HepG2 (cell line): ENCODE measurements around the gene LOX.

Experiments
- CBX2 ChIP-seq, 2 experiments: fragments of 200-600 bp in 1 of 2; sonication (generic); formaldehyde crosslinking in 1 of 2; IDR thresholded peaks; 2 replicates each; pipeline versions ENCODE4 v1.7.0 to v1.8.1; 2018 to 2022; ENCODE audit warnings: low read depth in 2 of 2, low read length in 1 of 2, mild to moderate bottlenecking in 1 of 2, missing genetic modification reagents in 1 of 2
- CHD4 ChIP-seq: fragments of 200-600 bp; sonication (generic); IDR thresholded peaks from 2 replicates; pipeline ENCODE4 v1.7.0; 2017; ENCODE audit warnings: mild to moderate bottlenecking, low read length, borderline replicate concordance
- POLR2AphosphoS5 ChIP-seq: IDR thresholded peaks from 2 replicates; pipeline ENCODE4 v1.6.1; 2012; ENCODE audit warnings: low read depth, low read length
- RAD21 ChIP-seq: fragments of 450-650 bp; formaldehyde crosslinking; IDR thresholded peaks from 2 replicates; pipeline ENCODE4 v1.5.0; 2020; ENCODE audit warnings: mild to moderate bottlenecking
- XRCC5 ChIP-seq: fragments of 200-400 bp; formaldehyde crosslinking; optimal IDR thresholded peaks from 2 replicates; pipeline ENCODE3; 2017; ENCODE audit warnings: mild to moderate bottlenecking, low read length
- ZNF616 ChIP-seq: sonication (generic); formaldehyde crosslinking; IDR thresholded peaks from 2 replicates; pipeline ENCODE4 v1.5.0; 2020; ENCODE audit warnings: low read depth, mild to moderate bottlenecking, missing genetic modification reagents
- ZNF746 ChIP-seq: sonication (generic); formaldehyde crosslinking; IDR thresholded peaks from 2 replicates; pipeline ENCODE4 v1.8.0; 2022; ENCODE audit warnings: mild to moderate bottlenecking, missing genetic modification reagents
- ZSCAN31 ChIP-seq: sonication (generic); formaldehyde crosslinking; IDR thresholded peaks from 2 replicates; pipeline ENCODE4 v1.5.0; 2020; ENCODE audit warnings: low read depth, mild to moderate bottlenecking, missing genetic modification reagents
- TF ChIP-seq, protein P1 (sequence below): sonication (generic); formaldehyde crosslinking; IDR thresholded peaks from 2 replicates; pipeline ENCODE4 v1.4.0; 2020; ENCODE audit warnings: low read depth, mild to moderate bottlenecking, missing genetic modification reagents

DNA sequence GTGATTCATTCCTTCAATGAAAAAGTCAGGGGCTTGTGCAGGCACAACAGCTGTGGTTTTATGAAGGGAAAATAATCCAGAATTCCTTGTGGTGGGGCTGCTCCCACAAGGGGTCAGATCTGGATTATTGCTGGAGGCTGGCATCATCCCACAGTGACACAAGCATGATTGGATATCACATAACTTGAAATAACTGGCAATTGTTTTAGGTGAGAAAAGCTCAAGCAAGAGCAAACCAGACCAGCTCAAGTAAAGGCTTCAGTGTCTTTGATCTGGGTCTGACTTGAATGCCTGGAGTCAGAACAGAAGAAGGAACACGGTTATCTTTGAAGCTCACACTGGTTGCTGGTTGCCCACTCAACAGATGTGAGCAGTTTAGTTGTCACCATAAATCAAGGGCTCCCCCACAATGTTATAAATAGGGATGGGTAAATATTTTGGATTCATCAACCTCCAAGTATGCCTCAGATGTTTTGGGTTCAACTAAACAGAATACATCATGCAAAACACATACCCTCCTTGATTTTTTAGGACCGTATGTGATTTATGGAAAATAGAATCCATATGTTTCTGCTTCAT is 48.2 kb upstream of the LOX start:
- TF ChIP-seq, protein P1, sequence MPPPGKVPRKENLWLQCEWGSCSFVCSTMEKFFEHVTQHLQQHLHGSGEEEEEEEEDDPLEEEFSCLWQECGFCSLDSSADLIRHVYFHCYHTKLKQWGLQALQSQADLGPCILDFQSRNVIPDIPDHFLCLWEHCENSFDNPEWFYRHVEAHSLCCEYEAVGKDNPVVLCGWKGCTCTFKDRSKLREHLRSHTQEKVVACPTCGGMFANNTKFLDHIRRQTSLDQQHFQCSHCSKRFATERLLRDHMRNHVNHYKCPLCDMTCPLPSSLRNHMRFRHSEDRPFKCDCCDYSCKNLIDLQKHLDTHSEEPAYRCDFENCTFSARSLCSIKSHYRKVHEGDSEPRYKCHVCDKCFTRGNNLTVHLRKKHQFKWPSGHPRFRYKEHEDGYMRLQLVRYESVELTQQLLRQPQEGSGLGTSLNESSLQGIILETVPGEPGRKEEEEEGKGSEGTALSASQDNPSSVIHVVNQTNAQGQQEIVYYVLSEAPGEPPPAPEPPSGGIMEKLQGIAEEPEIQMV (CRISPR knock-in tag): no peak
- TF ChIP-seq CHD4 (no peak), ZSCAN31 (CRISPR knock-in tag) (no peak), POLR2AphosphoS5 (no peak), ZNF746 (CRISPR knock-in tag) (no peak), XRCC5 (no peak), ZNF616 (CRISPR knock-in tag) (no peak), CBX2 (IDR thresholded peaks at IDR 0.05; ENCODE audit: low read depth, low read length) (no peak), CBX2 (CRISPR knock-in tag; IDR thresholded peaks at IDR 0.05; ENCODE audit: low read depth) (no peak), RAD21 (no peak)
